Brain microvascular endothelial cell (primary cell): Measurements from ENCODE around the gene COL4A1.

Experiments used
- DNase-seq: peaks from one replicate; pipeline ENCODE4 v3.0.0-alpha.2; 2020
- H3K27ac ChIP-seq: fragments of 250-450 bp; sonication (Bioruptor Pico); 2 replicates; pipeline ENCODE4 v1.5.1; 2020; ENCODE audit warnings: mild to moderate bottlenecking, moderate library complexity
- H3K27me3 ChIP-seq: fragments of 250-450 bp; sonication (Bioruptor Pico); replicated peaks from 2 replicates; pipeline ENCODE4 v1.5.1; 2020; ENCODE audit warnings: mild to moderate bottlenecking
- H3K36me3 ChIP-seq: fragments of 250-450 bp; sonication (Bioruptor Pico); replicated peaks from 2 replicates; pipeline ENCODE4 v1.5.1; 2020; ENCODE audit warnings: mild to moderate bottlenecking
- H3K4me3 ChIP-seq: 2 replicates; pipeline ENCODE4 v1.5.1; 2011; ENCODE audit warnings: low read depth, mild to moderate bottlenecking, control low read depth, low read length, moderate library complexity
- CTCF ChIP-seq: IDR thresholded peaks from 2 replicates; pipeline ENCODE4 v1.5.1; 2011; ENCODE audit warnings: low read depth, mild to moderate bottlenecking, moderate library complexity, low read length, control low read depth, inconsistent platforms; ENCODE audit errors: missing control alignments
- in situ Hi-C: cut with HindIII; loops from 2 replicates; pipeline ENCODE4 v1.10.0; 2017; ENCODE audit warnings: low sequenced_read_pairs, low pct_ligation_motif_present

Gene COL4A1

DNA sequence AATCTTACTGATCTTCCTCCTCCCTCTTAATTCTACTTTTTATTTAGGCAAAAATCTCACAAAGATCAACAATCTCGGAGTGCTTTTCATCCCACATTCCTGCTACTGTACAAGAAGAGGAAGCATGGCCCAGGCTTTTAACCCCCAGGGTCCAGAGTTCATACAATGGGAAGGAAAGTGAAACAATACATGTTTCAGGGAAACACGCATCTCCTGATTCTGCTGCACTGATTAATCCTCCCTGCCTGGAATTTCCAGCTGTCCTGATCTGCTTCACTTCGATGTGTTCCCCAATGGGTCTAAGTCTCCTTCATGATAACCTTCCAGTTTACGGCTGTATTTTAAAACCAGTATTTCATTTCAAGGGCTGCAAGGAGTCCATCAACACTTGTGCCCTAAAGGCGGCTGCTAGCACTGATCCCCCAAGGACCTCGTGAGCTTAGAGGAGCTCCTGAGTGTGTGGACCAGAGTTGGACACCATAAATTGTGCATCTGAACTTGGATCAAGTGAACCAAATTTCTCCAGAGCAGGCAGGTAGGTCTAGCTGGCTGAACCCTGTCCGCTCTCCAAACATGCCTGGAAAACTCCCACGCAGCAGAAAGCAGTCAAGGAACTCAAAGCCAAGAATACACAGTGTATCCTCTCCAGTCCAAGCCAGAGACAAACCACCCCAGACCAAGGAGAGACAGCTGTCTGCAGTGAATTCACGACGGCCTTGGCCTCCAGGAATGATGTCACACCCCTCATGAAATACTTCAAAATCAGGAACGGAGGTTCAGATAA lies 44.3 kb downstream of the COL4A1 start:
- H3K36me3 ChIP-seq = peaks cover 43% of the 10 kb centered on the region
- peak overlapping the region; percentile 56 for H3K27ac ChIP-seq
- in situ Hi-C loops = no loop called here
- H3K4me3 ChIP-seq = no peak overlapping the region
- TF ChIP-seq CTCF = no peak
- H3K27me3 ChIP-seq = no peaks in the 10 kb centered on the region
- no peak for DNase-seq

DNA sequence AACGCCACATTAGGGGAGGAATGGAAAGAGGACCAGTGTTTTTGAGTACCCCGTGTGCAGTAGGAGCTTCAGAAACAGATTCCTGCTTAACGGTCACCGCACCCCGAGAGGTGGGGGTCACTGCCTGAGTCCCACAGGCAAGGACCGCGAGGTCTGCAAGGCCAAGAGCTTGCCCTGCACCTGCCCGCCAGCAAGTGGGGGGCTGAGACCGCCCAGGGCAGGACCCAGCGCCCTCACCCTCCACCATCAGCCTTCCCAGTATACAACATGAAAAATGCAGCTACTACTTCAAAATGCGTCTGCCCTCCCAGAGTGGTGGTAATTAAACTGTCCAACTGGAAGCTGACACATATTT lies 44.9 kb downstream of the COL4A1 start:
- TF ChIP-seq CTCF = no peak
- H3K4me3 ChIP-seq = no peak overlapping the region
- H3K36me3 ChIP-seq = peaks cover 40% of the 10 kb centered on the region
- in situ Hi-C loops = no loop called here
- no peak for DNase-seq
- peak overlapping the region; percentile 56 for H3K27ac ChIP-seq
- H3K27me3 ChIP-seq = no peaks in the 10 kb centered on the region

- TF ChIP-seq CTCF = no peak
- DNase-seq = no peak
- Histone ChIP-seq H3K27me3 (no peaks in the 10 kb centered on the region), H3K4me3 (no peak overlapping the region), H3K36me3 (peaks cover 40% of the 10 kb centered on the region), H3K27ac (peak overlapping the region; percentile 41)
- in situ Hi-C loops = no loop called here
Observed at GRCh38 chr13:110261166-110262081, 45.5 kb downstream of the COL4A1 start.

GRCh38 chr13:110259651-110260050 lies 47.3 kb downstream of the COL4A1 start:
- no peak for DNase-seq
- in situ Hi-C loops = no loop called here
- TF ChIP-seq CTCF = no peak
- H3K27ac ChIP-seq = peak overlapping the region; percentile 36
- H3K36me3 ChIP-seq = peaks cover 26% of the 10 kb centered on the region
- no peaks in the 10 kb centered on the region for H3K27me3 ChIP-seq
- no peak overlapping the region for H3K4me3 ChIP-seq

DNA sequence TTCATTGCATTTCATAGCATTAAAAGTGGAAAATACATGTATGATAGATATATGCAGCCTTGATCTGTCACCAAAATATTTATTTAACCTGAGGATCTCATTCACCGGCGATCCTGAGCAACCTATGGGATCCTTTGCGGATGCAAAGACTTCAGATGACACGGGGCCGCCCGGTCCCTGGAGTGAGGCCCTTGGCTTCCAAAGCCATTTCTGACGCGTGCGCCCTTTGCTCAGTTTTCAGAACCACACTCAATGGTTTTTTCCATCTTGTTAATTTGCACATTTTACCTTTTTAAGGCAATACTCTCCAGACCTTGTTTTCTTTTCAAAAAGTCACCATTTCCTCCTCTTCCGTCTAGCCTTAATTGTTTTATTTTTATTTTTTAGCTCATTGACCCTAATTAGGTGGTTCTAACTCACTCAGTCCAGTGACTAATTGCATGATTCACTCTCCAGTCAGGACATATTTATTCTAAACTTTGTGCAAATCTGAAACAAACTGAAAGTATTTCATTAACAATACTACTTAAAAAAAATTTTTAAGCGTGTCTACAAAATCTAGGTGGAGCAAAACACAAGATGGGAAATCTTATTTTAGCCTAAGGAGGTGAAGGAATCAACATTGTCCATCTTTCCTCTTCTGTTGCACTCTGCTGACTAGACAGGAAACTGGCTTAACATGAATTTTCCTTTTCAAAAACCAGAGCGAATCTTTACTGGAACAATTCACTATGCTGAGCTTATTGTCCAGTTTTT lies 47.9 kb downstream of the COL4A1 start:
- peaks cover 28% of the 10 kb centered on the region for H3K36me3 ChIP-seq
- no peak overlapping the region for H3K4me3 ChIP-seq
- TF ChIP-seq CTCF = no peak
- no peak for DNase-seq
- in situ Hi-C loops = no loop called here
- peak overlapping the region; percentile 36 for H3K27ac ChIP-seq
- no peaks in the 10 kb centered on the region for H3K27me3 ChIP-seq
